ENCODE measurements around the gene TEX11.

TEX11 gene

GRCh38 chrX:70554081-70554480 is 354.4 kb downstream of the TEX11 start:
- no peak overlapping the region for H3K4me3 ChIP-seq (ENCODE audit: control insufficient read depth, low read depth, low read length)
- TF ChIP-seq CTCF (IDR thresholded peaks at IDR 0.05; ENCODE audit: control insufficient read depth, insufficient read depth, low read depth, low read length, missing control alignments), result no peak
- no peak for DNase-seq (ENCODE audit: low read depth)

GRCh38 chrX:70553516-70553915 is 355.0 kb downstream of the TEX11 start:
- H3K4me3 ChIP-seq (ENCODE audit: control insufficient read depth, low read depth, low read length), result no peak overlapping the region
- TF ChIP-seq CTCF (IDR thresholded peaks at IDR 0.05; ENCODE audit: control insufficient read depth, insufficient read depth, low read depth, low read length, missing control alignments), result no peak
- DNase-seq (ENCODE audit: low read depth), result no peak

GRCh38 chrX:70552130-70552704 is 356.3 kb downstream of the TEX11 start:
- DNase-seq (ENCODE audit: low read depth), result no peak
- TF ChIP-seq CTCF (IDR thresholded peaks at IDR 0.05; ENCODE audit: control insufficient read depth, insufficient read depth, low read depth, low read length, missing control alignments), result no peak
- H3K4me3 ChIP-seq (ENCODE audit: control insufficient read depth, low read depth, low read length), result no peak overlapping the region

- DNase-seq (ENCODE audit: low read depth), result no peak
Observed at GRCh38 chrX:70549429-70549828, 359.1 kb downstream of the TEX11 start.

GRCh38 chrX:70535198-70535597 is 373.3 kb downstream of the TEX11 start:
- TF ChIP-seq CTCF (IDR thresholded peaks at IDR 0.05; ENCODE audit: control insufficient read depth, insufficient read depth, low read depth, low read length, missing control alignments), result no peak
- H3K4me3 ChIP-seq (ENCODE audit: control insufficient read depth, low read depth, low read length), result no peak overlapping the region
- DNase-seq (ENCODE audit: low read depth), result no peak

More at GRCh38 chrX:70549429-70549828, 359.1 kb downstream of the TEX11 start:
- no peak overlapping the region for H3K4me3 ChIP-seq (ENCODE audit: control insufficient read depth, low read depth, low read length)
- no peak for TF ChIP-seq CTCF (IDR thresholded peaks at IDR 0.05; ENCODE audit: control insufficient read depth, insufficient read depth, low read depth, low read length, missing control alignments)

GRCh38 chrX:70527610-70528345 is 380.7 kb downstream of the TEX11 start:
- TF ChIP-seq CTCF (IDR thresholded peaks at IDR 0.05; ENCODE audit: control insufficient read depth, insufficient read depth, low read depth, low read length, missing control alignments), result no peak
- DNase-seq (ENCODE audit: low read depth), result no peak
- H3K4me3 ChIP-seq (ENCODE audit: control insufficient read depth, low read depth, low read length), result no peak overlapping the region

Measured in AG09309 (cell line).